HG03521 (cell line): Measurements from ENCODE around the gene SIMC1.
"Not testable (repeated sequence)": the region's sequence is repeated elsewhere in the genome, so short reads cannot be mapped to it uniquely, and the experiment has no call there.

Experiments used
- ATAC-seq: cut with Tn5 transposase; IDR thresholded peaks from one replicate; pipeline ENCODE4 v1.9.1; 2021; ENCODE audit warnings: mild to moderate bottlenecking, moderate library complexity; ENCODE audit not compliant: unreplicated experiment

Gene SIMC1

DNA sequence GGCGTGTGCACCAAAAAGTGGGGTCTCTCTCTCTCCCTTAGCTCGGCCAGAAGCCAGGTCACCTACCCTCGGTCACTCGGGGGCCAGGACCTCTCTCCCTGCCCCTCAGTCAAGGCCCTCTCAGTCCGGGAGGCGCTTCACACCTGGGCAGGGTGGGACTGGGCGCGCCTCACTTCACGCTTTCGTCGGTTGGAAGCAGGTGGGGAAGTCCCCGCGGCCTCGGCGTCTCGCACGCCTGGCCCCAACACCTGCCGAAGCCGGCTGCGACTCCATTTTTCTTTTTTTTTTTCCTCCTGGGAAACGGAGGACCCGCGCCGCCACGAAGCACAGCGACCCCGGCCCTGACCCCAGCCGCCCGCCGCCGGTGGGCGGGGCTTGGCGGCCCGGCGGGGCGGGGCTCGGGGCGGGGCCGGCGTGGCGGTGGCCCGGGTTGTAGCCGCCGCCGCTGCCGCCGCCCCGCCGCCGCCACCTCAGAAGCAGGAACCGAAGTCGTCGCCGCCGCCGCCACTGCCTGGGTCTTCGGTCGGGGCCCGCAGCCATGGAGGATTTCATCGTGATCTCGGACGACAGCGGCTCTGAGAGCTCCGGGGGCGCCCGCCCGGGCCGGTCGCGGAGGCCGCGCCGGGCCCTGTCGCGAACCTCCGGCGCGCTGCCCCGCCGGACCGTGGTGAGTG, at the start of gene SIMC1:
Gene SIMC1 (plus strand): TSS at position 454 of the 674 bp plus-strand sequence. CDS start 85 bp downstream, at position 539.
- ATAC-seq: peak; percentile 48

DNA sequence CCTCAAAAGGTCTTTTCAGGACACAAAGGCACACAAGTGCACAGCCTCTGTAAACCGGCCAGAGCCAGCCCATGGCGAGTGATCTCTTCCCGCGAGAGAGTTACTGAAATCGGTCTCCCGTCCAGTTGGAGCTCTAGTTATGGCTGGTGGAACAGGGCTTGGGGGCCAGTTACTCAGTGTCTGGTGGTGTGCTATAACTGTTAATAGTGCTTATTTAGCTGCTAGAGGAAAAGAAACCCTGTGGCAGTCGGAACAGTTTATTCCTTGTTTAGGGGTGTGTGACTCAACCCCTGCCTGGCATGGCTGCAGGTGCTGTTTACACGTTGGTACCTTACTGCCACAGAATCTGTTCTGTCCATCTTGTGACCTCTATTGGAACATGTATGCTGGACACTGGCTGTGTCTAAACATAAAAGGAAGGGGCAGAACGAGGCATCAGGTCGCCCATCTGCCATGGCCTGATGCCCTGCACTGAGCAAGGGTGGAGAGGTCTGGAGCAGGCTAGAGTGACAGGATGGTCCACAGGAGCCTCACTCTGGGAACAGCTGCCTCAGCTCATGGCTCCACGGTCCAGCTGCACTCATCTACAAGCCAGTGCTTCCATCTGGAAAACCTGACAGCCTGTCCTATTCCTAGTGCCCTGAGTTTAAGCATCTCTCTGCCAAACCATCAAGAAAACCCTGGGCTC, 49.6 kb upstream of the SIMC1 start:
- no peak for ATAC-seq

DNA sequence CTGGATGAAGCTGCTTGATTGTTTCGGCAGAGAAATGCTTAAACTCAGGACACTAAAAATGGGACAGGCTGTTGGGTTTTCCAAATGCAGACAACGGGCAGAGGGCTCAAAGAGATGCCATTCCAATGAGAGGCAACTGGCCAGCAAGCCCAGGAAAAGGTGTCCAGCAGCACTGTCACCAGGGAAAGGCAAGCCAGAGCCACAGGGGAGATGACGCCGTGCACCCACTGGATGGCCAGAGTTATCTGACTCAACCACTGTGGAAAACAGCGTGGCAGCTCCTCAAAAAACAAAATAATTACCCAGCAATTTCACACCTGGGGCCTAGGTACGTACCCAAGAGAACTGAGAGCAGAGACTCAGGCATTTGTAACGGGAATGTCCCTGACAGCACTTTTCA, 48.4 kb upstream of the SIMC1 start:
- ATAC-seq: no peak

DNA sequence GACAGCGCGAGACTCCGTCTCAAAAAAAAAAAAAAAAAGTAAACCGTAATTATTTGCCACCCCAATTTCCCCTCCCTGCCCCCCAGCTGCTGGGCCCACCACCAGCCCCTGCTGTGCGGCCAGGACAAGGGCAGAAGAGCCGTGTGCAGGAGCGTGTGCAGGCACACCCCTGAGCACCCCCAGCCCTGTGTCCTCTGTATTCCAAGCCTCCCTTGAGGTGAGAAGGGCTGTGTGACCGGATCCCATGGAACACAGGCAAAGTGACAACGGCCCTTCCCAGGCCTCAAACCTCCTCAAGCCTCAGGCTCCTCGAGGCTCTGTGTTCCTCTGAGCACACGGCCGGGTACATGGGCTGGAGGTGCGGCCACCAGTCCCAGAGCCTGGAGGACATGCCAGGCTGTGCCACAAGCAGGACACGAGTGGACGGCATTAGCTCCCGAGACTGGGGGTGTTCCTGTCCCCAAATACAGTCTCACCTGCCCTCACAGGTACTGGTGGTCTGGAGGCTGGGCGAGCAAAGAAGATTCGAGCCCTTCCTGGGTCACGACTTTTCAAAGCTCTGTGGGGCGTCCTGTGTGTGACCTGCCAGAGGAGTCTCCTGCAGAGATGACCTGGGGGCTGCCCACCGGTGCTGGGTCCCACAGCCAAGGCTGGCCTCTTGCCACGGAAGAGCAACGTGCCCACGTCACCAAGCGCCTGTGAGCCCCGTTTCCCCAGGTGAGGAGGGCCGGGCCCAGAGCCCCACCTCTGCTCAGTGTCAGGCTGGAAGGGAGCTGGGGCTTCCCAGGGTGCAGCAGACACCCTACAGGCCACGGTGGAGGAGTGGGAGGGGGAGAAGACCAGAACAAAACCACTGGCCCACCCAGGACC, 47.1 kb upstream of the SIMC1 start:
- no peak for ATAC-seq

DNA sequence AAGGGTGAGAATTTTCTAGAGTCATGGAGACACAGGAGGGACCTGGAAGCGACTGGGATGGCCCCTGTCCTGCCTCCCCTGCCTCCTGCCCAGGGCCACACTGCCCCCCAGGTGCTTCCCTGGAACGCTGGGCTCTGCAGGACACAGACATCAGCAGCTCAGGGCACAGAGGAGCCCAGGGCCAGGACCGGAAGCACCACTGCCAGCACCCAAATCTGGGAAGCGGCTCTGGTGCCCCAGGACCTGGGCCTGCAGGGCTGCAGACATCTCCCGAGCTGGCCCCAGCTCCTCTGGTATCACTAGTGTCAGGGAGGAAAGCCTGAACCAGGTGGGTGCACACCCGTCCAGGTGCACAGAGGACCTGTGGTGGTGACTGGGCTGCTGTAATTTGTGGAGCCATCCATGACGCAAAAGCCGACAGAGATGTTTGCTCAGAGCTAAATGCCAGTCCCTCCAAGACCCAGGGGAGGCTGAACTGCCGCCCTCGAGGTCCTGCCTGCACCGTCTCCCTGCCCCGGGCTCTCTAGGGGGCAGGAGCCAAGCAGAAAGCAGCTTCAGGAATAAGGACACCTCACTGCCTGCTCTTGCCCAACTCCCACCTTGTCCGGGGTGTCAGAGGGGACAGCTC, 46.0 kb upstream of the SIMC1 start:
- ATAC-seq: no peak

DNA sequence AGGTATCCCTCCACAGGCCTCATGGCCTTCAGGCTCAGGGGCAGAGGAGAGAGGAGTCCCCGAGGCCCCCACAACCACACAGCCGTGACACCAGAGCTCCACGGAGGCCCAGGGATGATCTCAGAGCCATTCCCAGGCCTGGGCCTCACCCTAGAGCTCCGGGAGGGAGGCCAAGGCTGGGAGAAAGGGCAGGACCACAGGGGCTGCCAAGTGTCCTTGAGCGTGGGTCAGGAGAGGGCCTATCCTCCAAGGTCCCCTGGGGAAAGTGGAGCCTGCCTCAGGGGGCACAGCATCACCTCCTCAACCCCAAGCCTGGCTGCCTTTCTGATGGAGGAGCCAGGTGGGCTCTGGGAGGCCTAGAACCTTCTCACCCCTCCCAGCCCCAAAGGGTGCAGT, 45.5 kb upstream of the SIMC1 start:
- not testable (repeated sequence) for ATAC-seq

DNA sequence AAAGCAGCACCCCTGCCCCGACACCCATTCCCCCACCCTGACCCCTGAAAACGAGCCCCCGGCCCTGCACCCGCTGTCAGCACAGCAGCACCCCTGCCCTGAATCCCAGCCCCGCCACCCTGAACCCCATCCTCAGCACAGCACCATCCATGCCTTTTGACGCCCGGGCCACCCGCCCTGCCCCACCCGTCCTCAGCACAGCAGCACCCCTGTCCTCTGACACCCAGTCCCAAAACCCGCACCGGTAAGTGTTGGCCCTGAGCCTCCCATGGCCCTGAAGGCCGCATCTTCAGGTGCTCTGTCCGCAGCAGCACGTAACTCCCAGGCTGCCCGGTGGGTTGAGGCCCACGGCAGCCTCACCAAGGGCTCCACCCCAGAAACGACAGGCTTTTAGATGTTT, 44.6 kb upstream of the SIMC1 start:
- not testable (repeated sequence) for ATAC-seq

DNA sequence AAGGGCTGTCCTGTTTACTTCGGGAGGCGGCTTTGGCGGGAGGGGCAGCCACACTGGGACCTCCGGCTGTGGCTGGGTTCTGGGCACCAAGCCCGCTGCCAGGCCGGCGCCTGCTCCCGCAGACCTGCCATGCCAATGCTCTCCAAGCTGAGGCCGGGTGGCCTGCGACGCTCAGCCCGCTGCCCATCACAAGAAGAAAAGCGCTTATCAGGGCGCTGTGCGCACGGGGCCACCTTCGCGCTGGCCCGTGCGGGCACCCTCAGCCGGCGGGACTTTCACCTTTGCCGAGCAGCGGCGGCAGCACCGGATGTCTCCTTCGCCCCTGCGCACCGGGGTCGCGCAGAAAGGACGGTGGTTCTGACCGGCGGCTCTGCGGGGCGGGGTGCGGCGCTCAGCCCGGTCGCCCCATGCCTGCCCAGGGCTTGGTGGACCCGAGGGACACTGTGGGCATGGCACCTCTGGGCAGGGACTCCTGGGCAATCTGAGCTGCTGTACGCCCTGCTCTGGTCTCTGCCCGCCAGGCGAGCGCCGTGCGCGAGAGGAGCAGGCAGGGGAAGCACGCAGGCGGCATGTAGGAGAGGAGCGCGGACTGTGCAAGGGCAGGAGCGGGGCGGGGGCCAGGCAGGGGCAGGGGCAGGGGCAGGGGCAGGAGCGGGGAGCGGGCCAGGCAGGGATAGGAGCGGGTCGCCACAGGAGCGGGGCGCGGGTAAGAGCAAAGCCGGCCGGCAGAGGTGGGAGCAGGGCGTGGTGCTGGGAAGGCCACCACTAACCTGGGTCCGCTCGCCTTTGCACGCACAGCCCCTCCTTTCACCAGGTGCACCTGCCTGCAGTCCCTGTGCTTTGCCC, 43.8 kb upstream of the SIMC1 start:
- ATAC-seq: not testable (repeated sequence)

DNA sequence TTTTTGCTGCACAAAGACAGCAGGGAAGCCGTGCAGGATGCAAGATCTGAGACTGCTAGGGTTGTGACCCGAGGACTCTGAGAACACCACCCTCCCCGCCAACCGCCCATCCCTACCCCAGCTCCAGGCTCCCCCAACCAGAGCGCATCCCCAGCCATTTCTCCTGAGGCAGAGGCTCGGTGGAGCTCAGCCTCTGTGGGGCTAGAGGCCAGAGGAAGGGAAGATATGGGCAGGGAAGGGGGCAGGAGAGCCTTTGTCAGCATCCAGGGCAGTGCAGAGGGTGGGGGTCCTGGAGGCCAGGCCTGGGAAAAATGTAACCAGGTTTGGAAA, 43.2 kb upstream of the SIMC1 start:
- not testable (repeated sequence) for ATAC-seq

DNA sequence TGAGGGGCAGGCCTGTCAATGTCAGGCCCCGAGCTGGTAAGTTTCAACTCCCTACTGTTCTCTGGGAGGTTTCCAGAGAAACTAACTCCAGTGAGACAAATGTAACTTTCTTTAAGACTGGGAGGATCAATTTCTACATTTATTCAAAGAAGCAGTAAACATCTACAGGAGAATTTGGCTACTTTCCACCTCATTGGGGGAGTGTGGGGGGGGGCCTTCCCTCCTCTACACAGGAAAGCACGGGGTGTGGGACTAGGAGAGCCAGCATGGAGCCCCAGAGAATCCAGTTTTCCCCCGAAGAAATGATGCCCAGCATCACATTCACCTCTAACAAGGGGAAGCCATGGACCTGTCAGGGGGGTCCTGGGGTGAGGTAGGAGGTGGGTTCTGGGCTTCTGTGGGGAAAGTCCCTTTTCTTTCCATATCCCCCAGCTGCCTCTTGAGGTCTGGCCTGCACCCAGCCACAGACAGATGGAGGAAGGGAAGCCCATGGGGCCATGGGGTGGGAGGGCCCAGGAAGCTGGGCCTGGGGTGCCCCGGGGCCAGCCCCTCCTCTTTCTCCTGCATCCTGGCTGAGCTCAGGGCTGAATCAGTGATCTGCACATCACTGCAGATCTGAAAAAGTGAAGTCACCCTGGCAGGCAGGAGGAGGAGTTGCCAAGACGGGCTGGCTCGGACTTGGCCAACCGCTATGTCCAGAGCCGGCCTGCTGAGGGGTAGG, 42.6 kb upstream of the SIMC1 start:
- ATAC-seq: not testable (repeated sequence)

DNA sequence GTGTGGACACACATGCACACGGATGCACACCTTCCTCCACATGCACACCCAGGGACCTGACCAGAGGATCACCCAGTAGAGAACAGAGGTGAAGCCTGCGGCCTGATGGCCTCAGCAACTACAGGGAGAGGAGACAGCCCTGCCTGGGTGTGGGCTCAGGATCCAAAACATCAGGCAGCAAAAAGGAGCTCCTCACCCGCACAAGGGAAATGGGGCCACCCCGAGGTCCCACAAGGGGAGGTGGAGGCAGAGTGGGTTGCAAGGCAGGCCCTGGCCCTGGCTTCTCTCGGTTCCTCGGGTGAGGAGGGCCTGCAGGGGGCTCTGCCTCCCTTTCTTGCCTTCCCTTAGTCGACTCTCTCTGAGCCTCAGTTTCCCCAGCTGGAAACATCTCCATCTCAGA, 41.4 kb upstream of the SIMC1 start:
- not testable (repeated sequence) for ATAC-seq

DNA sequence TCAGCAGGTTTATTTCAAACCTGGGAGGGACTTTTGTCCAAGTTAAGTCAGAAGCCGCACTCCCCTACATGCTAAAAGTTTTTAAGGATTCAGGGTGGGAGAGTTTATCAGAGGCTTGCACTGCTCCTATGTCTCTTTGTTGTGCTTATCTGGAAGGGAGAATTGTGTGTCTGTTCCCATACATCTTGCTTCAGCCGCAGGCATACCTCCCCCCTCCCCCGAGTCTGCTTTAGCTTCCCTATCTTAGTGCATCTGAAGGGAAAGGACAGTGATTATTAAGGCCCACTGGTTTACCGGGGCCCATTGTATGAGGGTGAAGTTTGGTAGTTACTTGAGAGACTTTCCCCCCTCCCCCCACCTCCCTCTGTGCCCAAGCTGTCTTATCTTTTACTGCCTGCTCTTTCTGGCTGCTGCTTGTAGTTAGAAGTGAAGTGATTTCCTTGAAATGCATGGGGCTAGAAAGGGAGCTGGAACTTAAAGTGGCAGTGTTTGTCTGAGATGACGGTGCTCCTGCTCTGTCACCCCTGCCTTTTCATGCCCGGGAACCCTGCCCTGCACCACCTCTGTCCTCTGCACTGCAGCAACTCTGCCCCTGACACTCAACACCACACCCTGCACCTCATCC, 40.9 kb upstream of the SIMC1 start:
- not testable (repeated sequence) for ATAC-seq

DNA sequence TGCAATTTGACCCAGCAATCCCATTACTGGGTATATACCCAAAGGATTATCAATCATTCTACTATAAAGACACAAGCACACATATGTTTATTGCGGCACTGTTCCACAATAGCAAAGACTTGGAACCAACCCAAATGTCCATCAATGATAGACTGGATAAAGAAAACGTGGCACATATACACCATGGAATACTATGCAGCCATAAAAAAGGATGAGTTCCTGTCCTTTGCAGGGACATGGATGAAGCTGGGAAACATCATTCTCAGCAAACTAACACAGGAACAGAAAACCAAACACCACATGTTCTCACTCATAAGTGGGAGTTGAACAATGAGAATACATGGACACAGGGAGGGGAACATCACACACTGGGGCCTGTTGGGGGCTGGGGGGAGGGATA, 39.9 kb upstream of the SIMC1 start:
- not testable (repeated sequence) for ATAC-seq

DNA sequence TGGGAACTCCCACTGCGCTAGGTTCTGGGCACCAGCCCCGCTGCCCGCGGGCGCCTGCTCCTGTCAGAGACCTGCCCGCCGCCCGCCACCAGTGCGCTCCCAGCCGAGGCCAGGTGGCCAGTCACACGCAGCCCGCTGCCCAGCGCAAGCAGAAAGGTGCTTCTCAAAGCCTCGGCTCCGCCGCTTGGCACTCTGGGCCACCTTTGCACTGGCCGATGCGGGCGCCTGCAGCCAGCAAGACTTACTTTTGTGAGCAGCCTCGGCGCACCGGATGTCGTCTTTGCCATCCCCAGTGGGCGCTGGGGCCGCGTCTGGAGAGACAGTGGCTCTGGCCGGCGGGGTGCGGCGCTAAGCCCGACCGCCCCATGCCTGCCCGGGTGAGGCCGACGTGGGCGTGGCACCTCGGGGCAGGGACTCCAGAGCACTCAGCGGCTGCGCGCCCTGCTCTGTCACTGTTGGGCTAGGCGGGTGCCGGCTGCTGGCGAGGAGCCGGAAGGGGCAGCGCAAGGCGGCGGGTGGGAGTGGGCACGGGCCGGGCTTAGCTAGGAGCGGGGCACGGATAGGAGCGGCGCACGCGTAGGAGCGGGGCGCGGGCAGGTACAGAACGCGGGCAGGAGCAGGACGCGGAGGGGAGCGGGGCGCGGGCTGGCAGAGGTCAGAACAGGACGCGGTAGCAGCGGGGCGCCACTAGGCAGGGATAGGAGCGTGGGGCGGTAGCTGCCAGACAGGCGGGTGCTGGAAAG, 39.1 kb upstream of the SIMC1 start:
- not testable (repeated sequence) for ATAC-seq

DNA sequence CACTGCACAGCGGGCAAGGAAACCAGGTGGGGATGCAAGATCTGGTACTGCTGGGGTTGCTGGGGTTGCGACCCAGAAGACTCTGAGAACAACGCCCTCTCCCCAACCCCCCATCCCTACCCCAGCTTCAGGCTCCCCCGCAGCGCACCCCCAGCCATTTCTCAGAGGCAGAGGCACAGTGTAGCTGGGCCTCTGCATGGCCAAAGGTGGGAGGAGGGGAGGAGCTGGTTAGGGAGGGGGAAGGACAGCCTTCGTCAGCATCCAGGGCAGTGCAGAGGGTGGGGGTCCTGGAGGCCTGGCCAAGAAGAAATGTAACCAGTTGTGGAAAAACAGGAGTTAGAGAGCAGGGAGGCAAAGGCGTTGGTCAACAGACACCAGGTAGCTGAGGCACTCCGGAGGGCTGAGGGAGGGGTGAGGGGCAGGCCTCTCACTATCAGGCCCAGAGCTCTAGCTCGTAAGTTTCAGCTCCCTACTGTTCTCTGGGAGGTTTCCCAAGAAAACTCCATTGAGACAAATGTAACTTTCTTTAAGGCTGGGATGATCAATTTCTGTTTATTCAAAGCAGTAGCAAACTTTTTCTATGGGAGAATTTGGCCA, 38.3 kb upstream of the SIMC1 start:
- ATAC-seq: not testable (repeated sequence)

DNA sequence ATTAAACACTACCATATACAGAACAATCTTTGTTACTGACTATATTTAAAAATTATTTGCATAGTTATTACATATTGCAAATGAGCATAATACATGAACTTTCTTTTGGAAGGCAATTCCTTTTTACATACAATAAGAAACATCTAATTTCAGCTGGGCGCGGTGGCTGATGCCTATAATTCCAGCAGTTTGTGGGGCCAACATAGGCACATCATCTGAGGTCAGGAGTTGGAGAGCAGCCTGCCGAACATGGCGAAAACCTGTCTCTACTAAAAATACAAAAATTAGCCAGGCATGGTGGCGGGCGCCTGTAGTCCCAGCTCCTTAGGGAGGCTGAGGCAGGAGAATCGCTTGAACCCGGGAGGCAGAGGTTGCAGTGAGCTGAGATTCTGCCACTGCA, 36.4 kb upstream of the SIMC1 start:
- ATAC-seq: no peak

DNA sequence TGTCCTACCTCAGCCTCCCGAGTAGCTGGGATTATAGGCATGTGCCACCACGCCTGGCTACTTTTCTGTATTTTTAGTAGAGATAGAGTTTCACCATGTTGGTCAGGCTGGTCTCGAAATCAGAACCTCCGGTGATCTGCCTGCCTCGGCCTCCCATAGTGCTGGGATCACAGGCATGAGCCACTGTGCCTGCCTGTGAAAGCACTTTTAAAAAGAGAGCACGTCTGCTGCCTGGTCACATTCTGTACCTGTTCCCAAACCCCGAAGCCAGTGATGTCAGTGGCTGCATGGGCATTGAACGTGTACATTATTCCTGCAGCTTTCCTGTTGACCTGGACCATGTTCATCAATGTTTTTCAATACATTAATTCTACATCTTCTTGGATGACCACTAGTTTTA, 35.1 kb upstream of the SIMC1 start:
- ATAC-seq: no peak

DNA sequence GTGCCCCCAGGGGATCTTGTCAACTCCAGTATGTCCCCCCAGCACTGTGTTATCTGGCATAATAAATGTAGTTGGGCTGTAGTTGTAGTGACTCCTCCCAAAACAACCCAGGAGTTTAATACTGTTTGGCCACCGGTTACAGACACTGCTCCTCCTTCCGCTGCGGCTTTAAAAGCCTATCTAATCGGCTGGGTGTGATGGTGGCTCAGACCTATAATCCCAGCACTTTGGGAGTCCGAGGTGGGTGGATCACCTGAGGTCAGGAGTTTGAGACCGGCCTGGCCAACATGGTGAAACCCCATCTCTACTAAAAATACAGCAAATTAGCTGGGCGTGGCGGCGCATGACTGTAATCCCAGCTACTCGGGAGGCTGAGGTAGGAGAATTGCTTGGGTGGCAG, 34.7 kb upstream of the SIMC1 start:
- ATAC-seq: not testable (repeated sequence)
